HEK293 (cell line): ENCODE measurements around the gene SNTN.

Source experiments
- CTCF ChIP-seq: fragments of 450-650 bp; formaldehyde crosslinking; IDR thresholded peaks from 2 replicates; pipeline ENCODE4 v1.5.1; 2016; ENCODE audit warnings: missing biosample characterization, missing genetic modification characterization
- TRIM28 ChIP-seq: IDR thresholded peaks from 2 replicates; pipeline ENCODE4 v1.6.1; 2011; ENCODE audit warnings: low read length, control low read depth, borderline replicate concordance
- YY1 ChIP-seq: fragments of 450-650 bp; formaldehyde crosslinking; IDR thresholded peaks from 2 replicates; pipeline ENCODE4 v1.5.1; 2018; ENCODE audit warnings: missing biosample characterization, missing genetic modification characterization
- ZNF140 ChIP-seq: fragments of 450-650 bp; formaldehyde crosslinking; IDR thresholded peaks from 2 replicates; pipeline ENCODE4 v1.5.1; 2016; ENCODE audit warnings: missing biosample characterization, missing genetic modification characterization
- ZNF174 ChIP-seq: fragments of 450-650 bp; formaldehyde crosslinking; IDR thresholded peaks from 2 replicates; pipeline ENCODE4 v1.5.0; 2017; ENCODE audit warnings: missing biosample characterization, mild to moderate bottlenecking, missing genetic modification characterization
- ZNF292 ChIP-seq: fragments of 450-650 bp; formaldehyde crosslinking; IDR thresholded peaks from 2 replicates; pipeline ENCODE4 v1.5.1; 2016; ENCODE audit warnings: low read depth, missing biosample characterization, missing genetic modification characterization, borderline replicate concordance
- ZNF311 ChIP-seq: fragments of 450-650 bp; formaldehyde crosslinking; IDR thresholded peaks from 2 replicates; pipeline ENCODE4 v1.5.1; 2017; ENCODE audit warnings: missing biosample characterization, missing genetic modification characterization, borderline replicate concordance
- ZNF398 ChIP-seq: fragments of 450-650 bp; formaldehyde crosslinking; IDR thresholded peaks from 2 replicates; pipeline ENCODE4 v1.5.1; 2017; ENCODE audit warnings: missing biosample characterization, missing genetic modification characterization
- ZNF610 ChIP-seq: fragments of 450-650 bp; formaldehyde crosslinking; IDR thresholded peaks from 2 replicates; pipeline ENCODE4 v1.5.1; 2016; ENCODE audit warnings: missing biosample characterization, missing genetic modification characterization, borderline replicate concordance
- ZNF677 ChIP-seq: fragments of 450-650 bp; IDR thresholded peaks from 2 replicates; pipeline ENCODE4 v1.5.0; 2018; ENCODE audit warnings: missing biosample characterization, mild to moderate bottlenecking, missing genetic modification characterization, moderate library complexity
- ZNF776 ChIP-seq: fragments of 450-650 bp; formaldehyde crosslinking; IDR thresholded peaks from 2 replicates; pipeline ENCODE4 v1.5.0; 2017; ENCODE audit warnings: missing biosample characterization, missing genetic modification characterization, borderline replicate concordance
- TF ChIP-seq, protein P1 (sequence below): fragments of 450-650 bp; formaldehyde crosslinking; IDR thresholded peaks from 2 replicates; pipeline ENCODE4 v1.5.1; 2016; ENCODE audit warnings: missing biosample characterization, missing genetic modification characterization
- TF ChIP-seq, protein P2 (sequence below): fragments of 450-650 bp; IDR thresholded peaks from 2 replicates; pipeline ENCODE4 v1.5.1; 2018; ENCODE audit warnings: missing biosample characterization, mild to moderate bottlenecking, missing genetic modification characterization
- TF ChIP-seq, protein P3 (sequence below): fragments of 450-650 bp; formaldehyde crosslinking; IDR thresholded peaks from 2 replicates; pipeline ENCODE4 v1.5.1; 2016; ENCODE audit warnings: missing biosample characterization, missing genetic modification characterization

GRCh38 chr3:63654931-63655330 is 2.5 kb downstream of the SNTN start:
- TF ChIP-seq CTCF (tag by site-specific recombination) (no peak), ZNF311 (no peak), TRIM28 (no peak), ZNF776 (tag by site-specific recombination) (no peak), ZNF610 (no peak), ZNF140 (tag by site-specific recombination) (no peak), ZNF677 (tag by site-specific recombination) (no peak), YY1 (no peak), ZNF398 (tag by site-specific recombination) (no peak), ZNF174 (tag by site-specific recombination) (no peak), ZNF292 (tag by site-specific recombination) (no peak)
- TF ChIP-seq, protein P1, sequence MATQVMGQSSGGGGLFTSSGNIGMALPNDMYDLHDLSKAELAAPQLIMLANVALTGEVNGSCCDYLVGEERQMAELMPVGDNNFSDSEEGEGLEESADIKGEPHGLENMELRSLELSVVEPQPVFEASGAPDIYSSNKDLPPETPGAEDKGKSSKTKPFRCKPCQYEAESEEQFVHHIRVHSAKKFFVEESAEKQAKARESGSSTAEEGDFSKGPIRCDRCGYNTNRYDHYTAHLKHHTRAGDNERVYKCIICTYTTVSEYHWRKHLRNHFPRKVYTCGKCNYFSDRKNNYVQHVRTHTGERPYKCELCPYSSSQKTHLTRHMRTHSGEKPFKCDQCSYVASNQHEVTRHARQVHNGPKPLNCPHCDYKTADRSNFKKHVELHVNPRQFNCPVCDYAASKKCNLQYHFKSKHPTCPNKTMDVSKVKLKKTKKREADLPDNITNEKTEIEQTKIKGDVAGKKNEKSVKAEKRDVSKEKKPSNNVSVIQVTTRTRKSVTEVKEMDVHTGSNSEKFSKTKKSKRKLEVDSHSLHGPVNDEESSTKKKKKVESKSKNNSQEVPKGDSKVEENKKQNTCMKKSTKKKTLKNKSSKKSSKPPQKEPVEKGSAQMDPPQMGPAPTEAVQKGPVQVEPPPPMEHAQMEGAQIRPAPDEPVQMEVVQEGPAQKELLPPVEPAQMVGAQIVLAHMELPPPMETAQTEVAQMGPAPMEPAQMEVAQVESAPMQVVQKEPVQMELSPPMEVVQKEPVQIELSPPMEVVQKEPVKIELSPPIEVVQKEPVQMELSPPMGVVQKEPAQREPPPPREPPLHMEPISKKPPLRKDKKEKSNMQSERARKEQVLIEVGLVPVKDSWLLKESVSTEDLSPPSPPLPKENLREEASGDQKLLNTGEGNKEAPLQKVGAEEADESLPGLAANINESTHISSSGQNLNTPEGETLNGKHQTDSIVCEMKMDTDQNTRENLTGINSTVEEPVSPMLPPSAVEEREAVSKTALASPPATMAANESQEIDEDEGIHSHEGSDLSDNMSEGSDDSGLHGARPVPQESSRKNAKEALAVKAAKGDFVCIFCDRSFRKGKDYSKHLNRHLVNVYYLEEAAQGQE, result no peak
- TF ChIP-seq, protein P2, sequence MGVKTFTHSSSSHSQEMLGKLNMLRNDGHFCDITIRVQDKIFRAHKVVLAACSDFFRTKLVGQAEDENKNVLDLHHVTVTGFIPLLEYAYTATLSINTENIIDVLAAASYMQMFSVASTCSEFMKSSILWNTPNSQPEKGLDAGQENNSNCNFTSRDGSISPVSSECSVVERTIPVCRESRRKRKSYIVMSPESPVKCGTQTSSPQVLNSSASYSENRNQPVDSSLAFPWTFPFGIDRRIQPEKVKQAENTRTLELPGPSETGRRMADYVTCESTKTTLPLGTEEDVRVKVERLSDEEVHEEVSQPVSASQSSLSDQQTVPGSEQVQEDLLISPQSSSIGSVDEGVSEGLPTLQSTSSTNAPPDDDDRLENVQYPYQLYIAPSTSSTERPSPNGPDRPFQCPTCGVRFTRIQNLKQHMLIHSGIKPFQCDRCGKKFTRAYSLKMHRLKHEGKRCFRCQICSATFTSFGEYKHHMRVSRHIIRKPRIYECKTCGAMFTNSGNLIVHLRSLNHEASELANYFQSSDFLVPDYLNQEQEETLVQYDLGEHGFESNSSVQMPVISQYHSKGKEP (tag by site-specific recombination), result no peak
- TF ChIP-seq, protein P3, sequence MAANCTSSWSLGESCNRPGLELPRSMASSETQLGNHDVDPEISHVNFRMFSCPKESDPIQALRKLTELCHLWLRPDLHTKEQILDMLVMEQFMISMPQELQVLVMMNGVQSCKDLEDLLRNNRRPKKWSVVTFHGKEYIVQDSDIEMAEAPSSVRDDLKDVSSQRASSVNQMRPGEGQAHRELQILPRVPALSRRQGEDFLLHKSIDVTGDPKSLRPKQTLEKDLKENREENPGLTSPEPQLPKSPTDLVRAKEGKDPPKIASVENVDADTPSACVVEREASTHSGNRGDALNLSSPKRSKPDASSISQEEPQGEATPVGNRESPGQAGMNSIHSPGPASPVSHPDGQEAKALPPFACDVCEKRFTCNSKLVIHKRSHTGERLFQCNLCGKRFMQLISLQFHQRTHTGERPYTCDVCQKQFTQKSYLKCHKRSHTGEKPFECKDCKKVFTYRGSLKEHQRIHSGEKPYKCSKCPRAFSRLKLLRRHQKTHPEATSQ, result no peak
